ENCODE data around the gene DOCK9.

DNA sequence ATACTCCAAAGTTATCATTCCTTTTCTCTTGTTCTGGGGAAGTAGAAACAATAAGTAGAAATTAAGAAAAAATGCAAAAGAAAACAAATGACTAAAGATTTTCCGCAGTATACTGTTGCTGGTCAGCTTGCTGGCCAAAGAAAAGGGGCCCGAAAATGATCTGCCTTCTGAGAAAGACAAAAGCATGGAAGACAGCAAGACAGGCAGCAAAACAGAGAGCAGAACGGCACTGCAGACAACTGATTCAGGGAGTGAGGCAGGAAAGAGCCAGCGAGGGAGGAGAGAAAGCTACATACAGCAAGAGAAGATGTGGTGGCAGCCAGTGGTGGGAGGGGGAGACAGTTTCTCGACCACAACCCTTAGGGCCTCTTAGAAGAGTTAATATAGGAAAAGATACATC is 5.3 kb upstream of the DOCK9 start:
- TF ChIP-seq, protein P1, sequence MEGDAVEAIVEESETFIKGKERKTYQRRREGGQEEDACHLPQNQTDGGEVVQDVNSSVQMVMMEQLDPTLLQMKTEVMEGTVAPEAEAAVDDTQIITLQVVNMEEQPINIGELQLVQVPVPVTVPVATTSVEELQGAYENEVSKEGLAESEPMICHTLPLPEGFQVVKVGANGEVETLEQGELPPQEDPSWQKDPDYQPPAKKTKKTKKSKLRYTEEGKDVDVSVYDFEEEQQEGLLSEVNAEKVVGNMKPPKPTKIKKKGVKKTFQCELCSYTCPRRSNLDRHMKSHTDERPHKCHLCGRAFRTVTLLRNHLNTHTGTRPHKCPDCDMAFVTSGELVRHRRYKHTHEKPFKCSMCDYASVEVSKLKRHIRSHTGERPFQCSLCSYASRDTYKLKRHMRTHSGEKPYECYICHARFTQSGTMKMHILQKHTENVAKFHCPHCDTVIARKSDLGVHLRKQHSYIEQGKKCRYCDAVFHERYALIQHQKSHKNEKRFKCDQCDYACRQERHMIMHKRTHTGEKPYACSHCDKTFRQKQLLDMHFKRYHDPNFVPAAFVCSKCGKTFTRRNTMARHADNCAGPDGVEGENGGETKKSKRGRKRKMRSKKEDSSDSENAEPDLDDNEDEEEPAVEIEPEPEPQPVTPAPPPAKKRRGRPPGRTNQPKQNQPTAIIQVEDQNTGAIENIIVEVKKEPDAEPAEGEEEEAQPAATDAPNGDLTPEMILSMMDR (IDR thresholded peaks at IDR 0.05), result no peak
- TF ChIP-seq PRRX2 (CRISPR knock-in tag; IDR thresholded peaks at IDR 0.05) (no peak), FOXJ3 (CRISPR knock-in tag; IDR thresholded peaks at IDR 0.05; ENCODE audit: borderline replicate concordance) (no peak), NR1H2 (CRISPR knock-in tag; IDR thresholded peaks at IDR 0.05) (no peak), ZNF423 (CRISPR knock-in tag; IDR thresholded peaks at IDR 0.05) (no peak), CREM (CRISPR knock-in tag; IDR thresholded peaks at IDR 0.05) (no peak), SMAD4 (CRISPR knock-in tag; IDR thresholded peaks at IDR 0.05) (no peak), TCF7 (CRISPR knock-in tag; IDR thresholded peaks at IDR 0.05; ENCODE audit: low read depth) (no peak)
- TF ChIP-seq, protein P2, sequence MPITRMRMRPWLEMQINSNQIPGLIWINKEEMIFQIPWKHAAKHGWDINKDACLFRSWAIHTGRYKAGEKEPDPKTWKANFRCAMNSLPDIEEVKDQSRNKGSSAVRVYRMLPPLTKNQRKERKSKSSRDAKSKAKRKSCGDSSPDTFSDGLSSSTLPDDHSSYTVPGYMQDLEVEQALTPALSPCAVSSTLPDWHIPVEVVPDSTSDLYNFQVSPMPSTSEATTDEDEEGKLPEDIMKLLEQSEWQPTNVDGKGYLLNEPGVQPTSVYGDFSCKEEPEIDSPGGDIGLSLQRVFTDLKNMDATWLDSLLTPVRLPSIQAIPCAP (CRISPR knock-in tag; IDR thresholded peaks at IDR 0.05), result no peak
- TF ChIP-seq, protein P3, sequence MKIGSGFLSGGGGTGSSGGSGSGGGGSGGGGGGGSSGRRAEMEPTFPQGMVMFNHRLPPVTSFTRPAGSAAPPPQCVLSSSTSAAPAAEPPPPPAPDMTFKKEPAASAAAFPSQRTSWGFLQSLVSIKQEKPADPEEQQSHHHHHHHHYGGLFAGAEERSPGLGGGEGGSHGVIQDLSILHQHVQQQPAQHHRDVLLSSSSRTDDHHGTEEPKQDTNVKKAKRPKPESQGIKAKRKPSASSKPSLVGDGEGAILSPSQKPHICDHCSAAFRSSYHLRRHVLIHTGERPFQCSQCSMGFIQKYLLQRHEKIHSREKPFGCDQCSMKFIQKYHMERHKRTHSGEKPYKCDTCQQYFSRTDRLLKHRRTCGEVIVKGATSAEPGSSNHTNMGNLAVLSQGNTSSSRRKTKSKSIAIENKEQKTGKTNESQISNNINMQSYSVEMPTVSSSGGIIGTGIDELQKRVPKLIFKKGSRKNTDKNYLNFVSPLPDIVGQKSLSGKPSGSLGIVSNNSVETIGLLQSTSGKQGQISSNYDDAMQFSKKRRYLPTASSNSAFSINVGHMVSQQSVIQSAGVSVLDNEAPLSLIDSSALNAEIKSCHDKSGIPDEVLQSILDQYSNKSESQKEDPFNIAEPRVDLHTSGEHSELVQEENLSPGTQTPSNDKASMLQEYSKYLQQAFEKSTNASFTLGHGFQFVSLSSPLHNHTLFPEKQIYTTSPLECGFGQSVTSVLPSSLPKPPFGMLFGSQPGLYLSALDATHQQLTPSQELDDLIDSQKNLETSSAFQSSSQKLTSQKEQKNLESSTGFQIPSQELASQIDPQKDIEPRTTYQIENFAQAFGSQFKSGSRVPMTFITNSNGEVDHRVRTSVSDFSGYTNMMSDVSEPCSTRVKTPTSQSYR (CRISPR knock-in tag; IDR thresholded peaks at IDR 0.05), result no peak
- TF ChIP-seq, protein P4, sequence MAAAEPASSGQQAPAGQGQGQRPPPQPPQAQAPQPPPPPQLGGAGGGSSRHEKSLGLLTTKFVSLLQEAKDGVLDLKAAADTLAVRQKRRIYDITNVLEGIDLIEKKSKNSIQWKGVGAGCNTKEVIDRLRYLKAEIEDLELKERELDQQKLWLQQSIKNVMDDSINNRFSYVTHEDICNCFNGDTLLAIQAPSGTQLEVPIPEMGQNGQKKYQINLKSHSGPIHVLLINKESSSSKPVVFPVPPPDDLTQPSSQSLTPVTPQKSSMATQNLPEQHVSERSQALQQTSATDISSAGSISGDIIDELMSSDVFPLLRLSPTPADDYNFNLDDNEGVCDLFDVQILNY (CRISPR knock-in tag; IDR thresholded peaks at IDR 0.05), result no peak
- TF ChIP-seq, protein P5, sequence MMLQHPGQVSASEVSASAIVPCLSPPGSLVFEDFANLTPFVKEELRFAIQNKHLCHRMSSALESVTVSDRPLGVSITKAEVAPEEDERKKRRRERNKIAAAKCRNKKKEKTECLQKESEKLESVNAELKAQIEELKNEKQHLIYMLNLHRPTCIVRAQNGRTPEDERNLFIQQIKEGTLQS (CRISPR knock-in tag; conservative IDR thresholded peaks at IDR 0.05), result no peak
- TF ChIP-seq, protein P6, sequence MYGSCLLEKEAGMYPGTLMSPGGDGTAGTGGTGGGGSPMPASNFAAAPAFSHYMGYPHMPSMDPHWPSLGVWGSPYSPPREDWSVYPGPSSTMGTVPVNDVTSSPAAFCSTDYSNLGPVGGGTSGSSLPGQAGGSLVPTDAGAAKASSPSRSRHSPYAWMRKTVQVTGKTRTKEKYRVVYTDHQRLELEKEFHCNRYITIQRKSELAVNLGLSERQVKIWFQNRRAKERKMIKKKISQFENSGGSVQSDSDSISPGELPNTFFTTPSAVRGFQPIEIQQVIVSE (CRISPR knock-in tag; IDR thresholded peaks at IDR 0.05; ENCODE audit: borderline replicate concordance), result no peak

Measured in WTC11 (cell line).